ENCODE data around the gene THOC7. TPM values are rescaled to one million over a fixed set of nuclear protein-coding genes. Genes with fewer than 3 reads are reported as not detected.

Gene THOC7
- total and polyA plus RNA-seq, 7 donors: 61.0 to 102 (median 76.9) TPM

DNA sequence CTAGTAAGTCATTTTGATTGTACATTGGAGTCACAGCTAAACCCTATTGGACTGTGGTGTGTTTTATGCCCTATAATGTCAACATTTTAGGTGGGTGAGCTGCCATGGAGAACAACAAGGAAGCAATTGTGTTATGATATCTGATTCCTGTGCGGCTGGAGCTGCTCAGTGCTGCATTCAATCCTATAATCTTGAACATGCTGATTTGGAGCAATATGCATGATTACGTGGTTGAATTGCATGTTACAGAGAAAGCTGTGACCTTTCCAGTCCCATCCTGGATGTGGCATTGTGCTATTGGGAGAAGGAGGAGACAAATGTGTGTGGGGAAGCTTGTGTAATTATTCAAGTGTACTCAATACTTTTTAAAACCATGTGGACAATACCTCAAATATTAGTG is 64.7 kb downstream of the THOC7 start:
- Histone ChIP-seq H3K27ac (no peak overlapping the region), H3K27me3 (ENCODE audit: insufficient read depth in 3 of 3, low read length in 2 of 3) (no peaks in the 10 kb centered on the region), H3K4me3 (no peak overlapping the region), H3K36me3 (ENCODE audit: insufficient read depth in 1 of 2, low read depth in 1 of 2) (no peaks in the 10 kb centered on the region), H3K4me1 (no peaks in the 10 kb centered on the region), H3K9me3 (no peaks in the 10 kb centered on the region)
- TF ChIP-seq, protein P1, sequence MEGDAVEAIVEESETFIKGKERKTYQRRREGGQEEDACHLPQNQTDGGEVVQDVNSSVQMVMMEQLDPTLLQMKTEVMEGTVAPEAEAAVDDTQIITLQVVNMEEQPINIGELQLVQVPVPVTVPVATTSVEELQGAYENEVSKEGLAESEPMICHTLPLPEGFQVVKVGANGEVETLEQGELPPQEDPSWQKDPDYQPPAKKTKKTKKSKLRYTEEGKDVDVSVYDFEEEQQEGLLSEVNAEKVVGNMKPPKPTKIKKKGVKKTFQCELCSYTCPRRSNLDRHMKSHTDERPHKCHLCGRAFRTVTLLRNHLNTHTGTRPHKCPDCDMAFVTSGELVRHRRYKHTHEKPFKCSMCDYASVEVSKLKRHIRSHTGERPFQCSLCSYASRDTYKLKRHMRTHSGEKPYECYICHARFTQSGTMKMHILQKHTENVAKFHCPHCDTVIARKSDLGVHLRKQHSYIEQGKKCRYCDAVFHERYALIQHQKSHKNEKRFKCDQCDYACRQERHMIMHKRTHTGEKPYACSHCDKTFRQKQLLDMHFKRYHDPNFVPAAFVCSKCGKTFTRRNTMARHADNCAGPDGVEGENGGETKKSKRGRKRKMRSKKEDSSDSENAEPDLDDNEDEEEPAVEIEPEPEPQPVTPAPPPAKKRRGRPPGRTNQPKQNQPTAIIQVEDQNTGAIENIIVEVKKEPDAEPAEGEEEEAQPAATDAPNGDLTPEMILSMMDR (IDR thresholded peaks at IDR 0.05): no peak
- intact Hi-C loops (cut with DNase I): no loop called here
- DNase-seq (no peak), ATAC-seq (no peak)
- WGBS, 3 donors: 63 to 73% (median 66%) methylated on average over 2 of the region's 2 CpGs

DNA sequence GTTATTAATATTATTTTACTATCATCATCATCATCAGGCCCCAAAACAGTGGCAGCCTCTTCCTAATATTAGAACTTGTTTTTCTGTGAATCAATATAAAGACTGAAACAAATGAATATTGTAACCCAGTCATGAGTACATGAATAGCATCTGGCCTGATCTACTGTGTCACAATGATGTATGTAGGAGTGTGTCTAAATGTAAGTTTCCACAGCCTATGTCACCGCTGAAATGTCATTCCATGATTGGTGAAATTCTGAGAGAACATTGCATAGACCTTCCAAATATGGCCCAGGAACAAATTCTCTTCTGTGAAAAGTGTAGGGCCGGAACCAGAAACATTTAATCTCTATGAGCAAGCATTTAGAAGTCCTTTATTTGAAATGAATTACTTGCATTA is 65.1 kb downstream of the THOC7 start:
- no peak for DNase-seq
- H3K9me3 ChIP-seq: no peaks in the 10 kb centered on the region
- no peaks in the 10 kb centered on the region for H3K27me3 ChIP-seq (ENCODE audit: insufficient read depth in 3 of 3, low read length in 2 of 3)
- 90 to 95% (median 91%) methylated on average over 2 of the region's 2 CpGs for WGBS, 3 donors
- H3K4me3 ChIP-seq: no peak overlapping the region
- TF ChIP-seq, protein P1 (IDR thresholded peaks at IDR 0.05): no peak
- no peaks in the 10 kb centered on the region for H3K4me1 ChIP-seq
- no peak for ATAC-seq
- H3K36me3 ChIP-seq (ENCODE audit: insufficient read depth in 1 of 2, low read depth in 1 of 2): no peaks in the 10 kb centered on the region
- intact Hi-C loops (cut with DNase I): no loop called here
- H3K27ac ChIP-seq: no peak overlapping the region

DNA sequence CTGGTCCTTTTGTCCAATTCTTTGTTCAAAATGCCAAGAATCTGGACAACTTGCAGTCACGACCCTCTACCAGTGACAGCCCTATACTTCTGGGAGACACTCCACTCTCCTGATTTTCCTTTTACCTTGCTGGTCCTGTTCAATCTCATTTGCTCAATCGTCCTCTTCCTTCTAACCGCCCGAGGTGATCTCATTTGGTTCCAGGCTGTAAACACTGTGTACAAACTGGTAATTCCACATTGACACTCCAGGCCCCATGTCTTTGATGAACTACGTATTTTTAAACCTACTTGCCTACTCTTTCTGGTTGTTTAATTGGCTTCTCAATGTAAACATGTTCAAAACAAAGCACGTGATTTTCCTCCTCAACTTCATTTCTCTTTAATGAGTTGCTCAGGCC is 68.2 kb downstream of the THOC7 start:
- TF ChIP-seq, protein P1 (IDR thresholded peaks at IDR 0.05): no peak
- ATAC-seq: no peak
- Histone ChIP-seq H3K27me3 (ENCODE audit: insufficient read depth in 3 of 3, low read length in 2 of 3) (no peaks in the 10 kb centered on the region), H3K36me3 (ENCODE audit: insufficient read depth in 1 of 2, low read depth in 1 of 2) (no peaks in the 10 kb centered on the region), H3K27ac (no peak overlapping the region), H3K4me3 (no peak overlapping the region), H3K9me3 (no peaks in the 10 kb centered on the region), H3K4me1 (no peaks in the 10 kb centered on the region)
- intact Hi-C loops (cut with DNase I): no loop called here
- DNase-seq: no peak
- 40 to 47% (median 41%) methylated on average over 6 of the region's 6 CpGs for WGBS, 3 donors

DNA sequence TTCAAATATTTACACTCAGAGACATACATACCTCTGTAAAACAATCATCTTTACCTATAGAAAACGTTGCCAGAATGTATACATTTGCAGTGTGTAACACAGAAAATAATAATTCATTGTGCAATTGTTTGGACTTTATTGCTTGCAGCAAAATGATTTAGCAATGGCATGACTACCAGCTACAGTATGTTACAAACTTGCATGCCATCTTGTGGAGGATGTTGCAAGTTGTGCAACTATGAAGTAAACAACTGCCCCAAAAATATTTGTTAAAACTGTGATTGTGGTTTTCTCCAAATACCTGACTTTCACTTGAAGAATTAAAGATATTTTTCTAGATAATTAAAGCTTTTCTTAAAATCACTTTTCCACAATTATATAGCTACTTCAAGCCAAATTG is 71.6 kb downstream of the THOC7 start:
- TF ChIP-seq, protein P1 (IDR thresholded peaks at IDR 0.05): no peak

More for the DNA sequence above, 71.6 kb downstream of the THOC7 start:
- Histone ChIP-seq H3K27ac (no peak overlapping the region), H3K36me3 (ENCODE audit: insufficient read depth in 1 of 2, low read depth in 1 of 2) (no peaks in the 10 kb centered on the region), H3K27me3 (ENCODE audit: insufficient read depth in 3 of 3, low read length in 2 of 3) (no peaks in the 10 kb centered on the region), H3K4me3 (no peak overlapping the region), H3K4me1 (no peaks in the 10 kb centered on the region), H3K9me3 (no peaks in the 10 kb centered on the region)
- no peak for ATAC-seq
- no peak for DNase-seq
- 8 to 15% (median 9%) methylated on average over 1 of the region's 1 CpG for WGBS, 3 donors
- intact Hi-C loops (cut with DNase I): no loop called here

Other genes starting within 250 kb of the THOC7 start
- not detected for gene SNTN, start 211.1 kb downstream of the THOC7 start, total RNA-seq
- not detected for gene SNTN, start 211.1 kb downstream of the THOC7 start, polyA plus RNA-seq
- not detected for gene C3orf49, start 44.5 kb downstream of the THOC7 start, total RNA-seq
- under 1 TPM in 1 of 3 donors, not detected in 2; 0.08 TPM for gene C3orf49, start 44.5 kb downstream of the THOC7 start, polyA plus RNA-seq
- 10 to 100 TPM; 16.2 to 27.2 (median 21.6) TPM for gene ATXN7, start 62 bp upstream of the THOC7 start, total RNA-seq
- gene ATXN7, start 62 bp upstream of the THOC7 start, polyA plus RNA-seq: 1 to 10 TPM; 2.4 to 6.9 (median 3.9) TPM
- gene SCAANT1, start 48.6 kb upstream of the THOC7 start, total RNA-seq: not detected
- not detected for gene SCAANT1, start 48.6 kb upstream of the THOC7 start, polyA plus RNA-seq
- 100 to 1,000 TPM in 3 of 4 donors, 10 to 100 TPM in 1; 81.8 to 180 (median 128) TPM for gene PSMD6, start 159.7 kb upstream of the THOC7 start, total RNA-seq
- gene PSMD6, start 159.7 kb upstream of the THOC7 start, polyA plus RNA-seq: 100 to 1,000 TPM; 145 to 333 (median 186) TPM